OCI-LY1 (cell line): ENCODE data around the gene SMURF2.

Experiments
- H2AFZ ChIP-seq: fragments of 200-600 bp; sonication (generic), shearing (Covaris generic); 2 replicates; pipeline ENCODE4 v1.6.0; 2014; ENCODE audit warnings: antibody characterized with exemption, mild to moderate bottlenecking, low read length
- H3F3A ChIP-seq: fragments of 200-600 bp; sonication (generic), shearing (Covaris generic); 2 replicates; pipeline ENCODE4 v1.6.0; 2014; ENCODE audit warnings: mild to moderate bottlenecking, antibody characterized with exemption, low read length, moderate library complexity; ENCODE audit not compliant: insufficient read depth
- H3K27ac ChIP-seq: fragments of 200-600 bp; sonication (generic); 2 replicates; pipeline ENCODE4 v1.5.1; 2014; ENCODE audit warnings: low read length, mixed run types, mild to moderate bottlenecking, low read depth; ENCODE audit not compliant: poor library complexity, severe bottlenecking
- H3K27me3 ChIP-seq: fragments of 200-600 bp; sonication (generic); 2 replicates; pipeline ENCODE4 v1.6.0; 2014; ENCODE audit warnings: antibody characterized with exemption, mild to moderate bottlenecking, low read length, moderate library complexity; ENCODE audit not compliant: insufficient read depth
- H3K36me3 ChIP-seq: fragments of 200-600 bp; sonication (generic); 2 replicates; pipeline ENCODE4 v1.6.1; 2014; ENCODE audit warnings: mild to moderate bottlenecking, antibody characterized with exemption, low read length, moderate library complexity, mixed read lengths; ENCODE audit not compliant: insufficient read depth
- H3K4me1 ChIP-seq: fragments of 200-600 bp; sonication (generic); 2 replicates; pipeline ENCODE4 v1.5.1; 2014; ENCODE audit warnings: mild to moderate bottlenecking, low read length, moderate library complexity; ENCODE audit not compliant: insufficient read depth, severe bottlenecking
- H3K4me2 ChIP-seq: fragments of 200-600 bp; sonication (generic), shearing (Covaris generic); 2 replicates; pipeline ENCODE4 v1.6.1; 2014; ENCODE audit warnings: low read length
- H3K4me3 ChIP-seq: fragments of 200-600 bp; sonication (generic); 2 replicates; pipeline ENCODE4 v1.5.1; 2014; ENCODE audit warnings: low read length, low read depth, mild to moderate bottlenecking, mixed read lengths; ENCODE audit not compliant: poor library complexity, severe bottlenecking
- H3K79me2 ChIP-seq: fragments of 200-600 bp; shearing (Covaris generic); 2 replicates; pipeline ENCODE4 v1.6.1; 2016; ENCODE audit warnings: mixed run types, low read length, mixed read lengths; ENCODE audit not compliant: insufficient read depth
- H3K9ac ChIP-seq: fragments of 200-600 bp; sonication (generic), shearing (Covaris generic); 2 replicates; pipeline ENCODE4 v1.6.1; 2014; ENCODE audit warnings: mild to moderate bottlenecking, low read length, mixed read lengths
- H3K9me2 ChIP-seq: fragments of 200-600 bp; sonication (generic), shearing (Covaris generic); 2 replicates; pipeline ENCODE4 v1.6.1; 2014; ENCODE audit warnings: low read depth, mild to moderate bottlenecking, low read length, mixed read lengths
- H3K9me3 ChIP-seq: fragments of 200-600 bp; shearing (Covaris generic); 2 replicates; pipeline ENCODE4 v1.6.1; 2014; ENCODE audit warnings: low read length, mixed read lengths
- H4K20me1 ChIP-seq: fragments of 200-600 bp; sonication (generic), shearing (Covaris generic); 2 replicates; pipeline ENCODE4 v1.6.0; 2016; ENCODE audit warnings: mild to moderate bottlenecking, low read length; ENCODE audit not compliant: insufficient read depth
- CTCF ChIP-seq: fragments of 200-600 bp; sonication (generic), shearing (Covaris generic); IDR thresholded peaks from 2 replicates; pipeline ENCODE4 v1.5.1; 2017; ENCODE audit warnings: mild to moderate bottlenecking, antibody characterized with exemption, low read length, moderate library complexity, mixed read lengths
- EZH2 ChIP-seq: fragments of 200-600 bp; sonication (generic), shearing (Covaris generic); IDR thresholded peaks from 2 replicates; pipeline ENCODE4 v1.8.0; 2017; ENCODE audit warnings: borderline replicate concordance, mixed run types, mild to moderate bottlenecking, antibody characterized with exemption, low read length, moderate library complexity, mixed read lengths

The SMURF2 gene

GRCh38 chr17:64500487-64500859, 161.6 kb downstream of the SMURF2 start:
- TF ChIP-seq EZH2 (no peak), CTCF (no peak)
- no peak overlapping the region; the same call in 1 of the 2 replicates for H3K4me2 ChIP-seq

GRCh38 chr17:64499805-64500486, 162.2 kb downstream of the SMURF2 start:
- Histone ChIP-seq H3K4me1 (peaks cover 87% of the 10 kb centered on the region), H3K9ac (no peak overlapping the region), H3F3A (peaks cover 48% of the 10 kb centered on the region), H2AFZ (no peak overlapping the region), H3K9me2 (no peaks in the 10 kb centered on the region), H3K79me2 (peaks cover 25% of the 10 kb centered on the region), H3K27me3 (no peaks in the 10 kb centered on the region), H3K4me2 (no peak overlapping the region; the same call in 1 of the 2 replicates), H3K36me3 (peaks cover 74% of the 10 kb centered on the region), H3K4me3 (no peak overlapping the region), H3K9me3 (no peaks in the 10 kb centered on the region), H4K20me1 (peaks cover 4% of the 10 kb centered on the region), H3K27ac (no peak overlapping the region)
- TF ChIP-seq CTCF (no peak), EZH2 (no peak)

More at GRCh38 chr17:64500487-64500859, 161.6 kb downstream of the SMURF2 start:
- Histone ChIP-seq H3K27ac (no peak overlapping the region), H4K20me1 (peaks cover 5% of the 10 kb centered on the region), H3K36me3 (peaks cover 80% of the 10 kb centered on the region), H2AFZ (no peak overlapping the region), H3K4me3 (no peak overlapping the region), H3K9ac (no peak overlapping the region), H3K9me3 (no peaks in the 10 kb centered on the region), H3F3A (peaks cover 50% of the 10 kb centered on the region), H3K27me3 (no peaks in the 10 kb centered on the region), H3K4me1 (peaks cover 83% of the 10 kb centered on the region), H3K79me2 (peaks cover 27% of the 10 kb centered on the region), H3K9me2 (no peaks in the 10 kb centered on the region)

GRCh38 chr17:64498308-64499203, 163.6 kb downstream of the SMURF2 start:
- H4K20me1 ChIP-seq = no peaks in the 10 kb centered on the region; the same call in 1 of the 2 replicates
- peak overlapping the region; percentile 97 for H3K27ac ChIP-seq
- H3K9me2 ChIP-seq = no peaks in the 10 kb centered on the region
- TF ChIP-seq CTCF = no peak
- no peak for TF ChIP-seq EZH2
- peaks cover 13% of the 10 kb centered on the region for H3K79me2 ChIP-seq
- no peak overlapping the region for H2AFZ ChIP-seq
- peaks cover 83% of the 10 kb centered on the region for H3K4me1 ChIP-seq
- H3K4me3 ChIP-seq = peak overlapping the region; percentile 87
- peak overlapping the region; percentile 93 for H3K4me2 ChIP-seq
- peaks cover 36% of the 10 kb centered on the region for H3F3A ChIP-seq
- H3K36me3 ChIP-seq = peaks cover 69% of the 10 kb centered on the region
- H3K9me3 ChIP-seq = no peaks in the 10 kb centered on the region
- H3K9ac ChIP-seq = peak overlapping the region; percentile 82; the same call in 1 of the 2 replicates
- no peaks in the 10 kb centered on the region for H3K27me3 ChIP-seq
